ENCODE measurements around the gene COL5A1.

The COL5A1 gene

DNA sequence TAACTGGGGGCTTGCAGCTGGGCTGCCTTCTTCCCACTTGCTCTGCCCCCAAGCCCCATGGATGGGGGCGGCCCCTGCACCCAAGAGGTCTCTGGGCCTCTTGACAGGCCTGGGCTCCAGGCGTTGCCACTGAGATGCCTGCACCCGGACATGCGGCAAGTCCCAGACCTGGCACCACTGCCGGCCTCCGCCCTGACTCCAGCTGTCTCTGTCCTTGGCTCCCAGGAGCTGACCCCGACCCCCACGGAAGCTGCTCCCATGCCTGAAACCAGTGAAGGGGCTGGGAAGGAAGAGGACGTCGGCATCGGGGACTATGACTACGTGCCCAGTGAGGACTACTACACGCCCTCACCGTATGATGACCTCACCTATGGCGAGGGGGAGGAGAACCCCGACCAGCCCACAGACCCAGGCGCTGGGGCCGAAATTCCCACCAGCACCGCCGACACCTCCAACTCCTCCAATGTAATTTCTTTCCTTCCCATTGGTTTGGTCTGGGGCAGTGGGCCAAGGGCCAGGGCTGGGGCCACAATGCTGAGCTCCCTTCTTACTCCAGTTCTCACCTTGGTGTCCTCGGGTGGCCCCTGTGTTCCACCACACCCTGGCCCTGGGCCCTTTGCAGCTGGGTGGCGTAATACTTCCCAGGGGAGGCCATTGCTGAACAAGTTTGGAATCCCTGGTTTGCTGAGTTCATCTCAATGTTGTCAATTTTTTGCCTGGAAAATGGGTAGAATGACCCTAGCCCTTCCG lies 88.6 kb downstream of the COL5A1 start:
- no peak for DNase-seq

DNA sequence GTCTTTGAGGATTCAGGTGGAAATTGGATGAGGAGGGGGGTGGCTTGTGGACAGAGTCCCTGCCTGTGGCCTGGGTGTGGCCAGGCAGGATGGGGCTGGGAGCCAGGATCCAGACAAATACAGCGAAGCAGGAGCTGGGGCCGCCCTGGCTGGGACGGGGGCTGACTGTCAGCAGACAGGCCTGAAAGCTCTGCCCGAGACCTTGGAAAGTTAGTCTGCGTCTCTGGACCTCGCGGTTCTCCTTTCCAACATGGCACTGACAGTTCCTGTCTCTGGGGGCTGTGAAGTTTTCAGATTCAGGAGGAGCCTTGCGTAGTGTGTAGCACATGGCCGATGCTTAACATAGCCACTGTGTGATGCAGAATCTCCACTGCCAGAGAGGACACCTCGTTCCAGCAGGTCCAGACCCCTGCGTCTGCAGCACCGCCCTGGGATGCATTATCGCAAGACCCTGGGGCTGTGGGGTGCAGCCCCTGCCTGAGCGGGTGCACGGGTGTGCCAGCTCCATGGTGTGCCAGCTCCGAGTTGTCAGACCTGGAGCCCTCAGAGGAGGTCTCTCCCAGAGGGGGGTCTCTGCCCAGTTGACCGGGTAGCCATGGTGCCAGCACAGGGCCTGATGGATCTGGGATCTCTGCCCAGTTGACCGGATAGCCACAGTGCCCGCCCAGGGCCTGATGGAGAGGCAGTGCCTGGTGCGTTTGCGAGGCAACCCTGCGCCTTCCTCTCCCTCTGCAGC lies 89.3 kb downstream of the COL5A1 start:
- no peak for DNase-seq

DNA sequence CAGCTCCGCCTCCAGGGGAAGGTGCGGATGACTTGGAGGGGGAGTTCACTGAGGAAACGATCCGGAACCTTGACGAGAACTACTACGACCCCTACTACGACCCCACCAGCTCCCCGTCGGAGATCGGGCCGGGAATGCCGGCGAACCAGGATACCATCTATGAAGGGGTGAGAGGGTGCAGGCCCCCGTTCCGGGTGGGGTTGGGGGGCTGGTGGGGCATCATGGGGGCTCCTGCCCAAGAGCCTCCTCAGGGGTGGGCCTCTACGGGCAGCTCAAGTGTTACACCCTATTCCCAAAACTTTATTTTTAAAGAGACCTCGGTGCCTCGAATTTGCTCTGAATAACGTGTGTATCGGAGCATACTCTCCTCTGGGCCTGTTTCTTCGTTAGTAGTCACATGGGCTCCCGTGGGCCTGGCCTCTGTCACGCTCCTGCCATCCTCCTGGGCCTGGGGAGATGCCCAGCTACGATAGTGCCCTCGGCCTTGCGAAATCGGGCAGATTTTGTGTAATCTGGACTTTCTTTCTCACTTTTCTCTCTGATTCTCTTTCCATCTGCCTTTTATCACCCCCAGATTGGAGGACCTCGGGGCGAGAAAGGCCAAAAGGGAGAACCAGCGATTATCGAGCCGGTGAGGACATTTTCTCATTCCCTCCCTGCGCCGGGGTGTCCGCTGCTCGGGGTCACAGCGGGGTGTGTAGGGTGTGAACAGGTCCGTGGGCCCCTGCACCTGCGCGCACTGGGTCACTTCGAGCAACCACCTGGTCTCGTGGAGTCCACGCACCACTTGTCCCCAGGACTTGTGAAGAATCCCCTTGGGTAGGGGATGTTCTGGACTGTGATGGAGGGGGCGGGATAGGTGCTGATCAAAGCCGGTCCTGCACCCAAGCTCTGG lies 90.1 kb downstream of the COL5A1 start:
- DNase-seq, result no peak

DNA sequence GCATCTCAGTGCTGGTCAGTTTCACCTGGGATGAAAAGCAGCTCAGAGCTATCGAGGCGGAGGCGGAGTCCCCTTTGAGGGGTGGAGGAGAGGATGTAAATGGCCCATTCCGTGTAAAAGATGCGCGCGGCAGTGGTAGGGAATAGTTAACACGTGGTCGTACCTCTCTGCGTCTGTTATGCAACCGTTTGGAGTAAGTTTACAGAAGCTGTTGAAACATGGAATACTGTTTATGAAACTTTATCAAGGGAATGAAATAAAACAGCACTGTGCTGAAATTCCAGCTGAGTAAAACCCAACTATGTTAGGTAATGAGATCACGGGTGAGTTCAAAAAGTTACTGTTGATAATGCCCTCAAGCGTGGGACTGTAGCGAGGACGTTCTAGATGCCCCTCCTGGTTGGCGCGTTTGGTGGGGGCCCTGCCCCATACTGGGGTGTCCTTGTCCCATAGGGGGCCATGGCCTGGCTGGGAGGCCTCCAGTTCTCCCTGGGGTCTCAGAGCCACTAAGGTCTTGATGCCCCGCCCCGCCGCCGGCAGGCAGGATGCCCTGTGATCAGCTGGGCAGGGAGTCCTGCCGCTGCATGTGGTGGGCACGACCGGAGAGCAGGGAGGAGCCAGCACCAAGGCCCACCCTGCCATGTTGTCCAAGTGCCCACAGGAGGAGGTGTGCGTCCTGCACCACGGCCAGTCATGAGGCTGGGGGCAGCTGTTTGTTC lies 90.9 kb downstream of the COL5A1 start:
- DNase-seq, result no peak

DNA sequence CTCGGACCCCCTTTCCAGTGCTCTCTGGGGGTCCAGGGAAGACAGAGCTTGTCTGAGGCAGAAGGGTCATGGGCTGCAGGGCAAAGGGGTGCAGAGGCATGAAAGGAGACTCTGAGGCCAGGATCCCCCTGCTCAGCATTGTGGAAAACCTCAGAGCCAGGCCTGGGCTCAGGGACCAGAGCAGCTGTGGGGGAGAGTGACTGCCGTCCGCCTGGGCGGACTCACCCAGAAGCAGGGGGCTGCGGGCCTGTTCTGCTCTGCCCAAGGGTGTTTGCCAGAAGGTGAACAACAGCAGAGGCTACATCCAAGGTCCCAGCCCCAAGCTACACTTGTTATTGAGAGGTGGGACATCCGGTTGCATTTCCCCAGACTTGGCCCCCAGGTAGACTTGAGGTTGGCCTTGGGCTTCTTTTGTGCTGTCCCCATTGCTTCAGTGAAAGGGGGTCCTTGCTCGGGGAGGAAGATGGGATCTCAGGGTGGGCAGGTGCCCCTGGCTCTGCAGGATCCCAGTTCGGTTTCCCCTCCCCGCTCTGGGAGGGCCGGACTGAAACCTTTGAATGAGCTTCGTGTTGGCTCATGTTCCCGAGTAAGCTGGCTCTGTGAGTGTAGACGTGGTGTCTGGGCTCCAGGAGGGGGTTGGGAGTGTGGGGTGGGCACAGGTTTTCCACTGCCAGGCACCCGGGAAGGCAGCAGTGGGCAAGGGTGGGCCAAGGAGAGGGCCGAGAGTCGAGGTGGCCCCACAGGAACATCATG lies 92.1 kb downstream of the COL5A1 start:
- DNase-seq, result no peak

DNA sequence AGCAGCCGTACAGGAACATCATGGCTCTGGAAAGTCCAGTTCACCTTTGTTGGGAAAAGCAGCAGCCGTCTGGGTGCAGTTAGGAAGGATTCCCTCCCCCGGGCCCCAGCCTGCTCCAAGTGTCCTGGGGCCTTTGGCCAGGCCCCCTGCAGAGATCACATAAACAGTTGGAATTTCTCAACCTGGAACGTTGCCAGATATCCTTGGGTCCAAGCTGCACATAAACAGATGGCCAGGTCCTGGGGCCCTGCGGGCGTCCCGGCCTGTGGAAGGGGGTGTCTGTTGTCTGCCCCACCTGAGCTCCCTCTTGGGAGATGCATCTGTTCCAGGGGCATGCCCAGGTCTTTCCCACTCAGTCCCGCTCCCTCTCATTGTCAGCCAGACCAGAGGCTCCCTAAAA lies 92.7 kb downstream of the COL5A1 start:
- DNase-seq, result no peak

DNA sequence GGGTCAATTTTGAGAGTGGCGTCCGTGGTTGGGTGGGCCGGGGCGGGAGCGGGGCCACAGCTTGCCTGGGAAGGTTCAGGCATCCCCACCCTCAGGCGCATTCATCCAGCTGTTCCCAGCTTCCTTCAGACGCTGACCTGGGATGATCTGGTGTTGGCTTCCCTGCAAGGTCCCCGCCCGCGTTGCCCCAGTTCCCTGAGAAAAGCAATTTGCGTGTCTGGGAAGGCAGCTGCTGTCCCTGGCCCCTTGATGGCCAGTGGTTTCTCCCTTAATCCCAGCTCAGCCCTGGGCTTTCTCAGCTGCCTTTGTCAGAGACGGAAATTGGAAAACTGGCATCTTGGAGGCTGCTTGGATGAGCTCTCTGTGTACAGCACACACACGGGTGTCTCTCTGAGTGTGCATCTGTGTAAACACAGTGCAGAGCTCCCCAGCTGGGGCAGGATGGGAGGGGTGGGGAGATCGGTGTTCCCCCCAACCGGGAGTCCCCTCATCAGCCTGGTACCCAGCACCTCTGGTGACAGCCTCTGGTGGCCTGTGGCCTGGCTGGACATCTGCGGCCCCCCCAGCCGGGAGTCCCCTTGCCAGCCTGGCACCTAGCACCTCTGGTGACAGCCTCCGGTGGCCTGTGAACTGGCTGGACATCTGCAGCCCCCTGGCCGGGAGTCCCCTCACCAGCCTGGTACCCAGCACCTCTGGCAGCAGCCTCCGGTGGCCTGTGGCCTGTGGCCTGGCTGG lies 94.0 kb downstream of the COL5A1 start:
- no peak for DNase-seq

DNA sequence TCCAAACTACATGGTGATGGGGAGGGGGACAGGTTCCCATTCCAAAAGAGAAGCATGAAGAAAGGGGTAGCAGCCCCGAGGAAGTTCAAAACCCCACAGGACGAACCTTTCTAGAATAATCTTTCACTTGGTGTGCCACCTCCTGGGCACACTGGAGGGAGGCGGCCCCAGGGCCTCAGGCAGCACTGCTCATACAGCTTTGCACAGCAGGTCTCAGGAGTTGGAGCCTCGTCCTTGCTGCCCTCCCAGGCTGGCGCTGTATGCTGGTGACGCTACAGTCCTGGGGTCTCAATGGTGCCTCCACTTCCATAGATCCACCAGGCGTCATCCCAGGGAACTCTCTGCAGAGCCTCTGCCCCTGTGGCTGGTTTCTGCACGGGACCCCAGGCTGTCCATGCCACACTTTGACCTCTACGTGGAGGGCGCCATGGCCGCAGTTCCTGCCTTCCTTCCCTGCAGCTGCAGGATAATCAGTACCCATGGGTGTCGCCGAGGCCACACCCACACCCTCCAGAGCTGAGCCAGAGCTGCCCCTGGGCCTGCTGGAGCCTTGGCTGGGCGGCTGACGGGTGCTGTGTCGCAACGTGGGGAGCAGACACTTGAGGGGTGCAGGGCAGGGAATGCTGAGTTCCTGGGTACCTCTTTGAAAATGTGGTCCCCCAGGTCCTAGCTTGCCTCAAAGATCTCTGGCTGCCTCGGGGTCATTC lies 95.3 kb downstream of the COL5A1 start:
- DNase-seq, result no peak

DNA sequence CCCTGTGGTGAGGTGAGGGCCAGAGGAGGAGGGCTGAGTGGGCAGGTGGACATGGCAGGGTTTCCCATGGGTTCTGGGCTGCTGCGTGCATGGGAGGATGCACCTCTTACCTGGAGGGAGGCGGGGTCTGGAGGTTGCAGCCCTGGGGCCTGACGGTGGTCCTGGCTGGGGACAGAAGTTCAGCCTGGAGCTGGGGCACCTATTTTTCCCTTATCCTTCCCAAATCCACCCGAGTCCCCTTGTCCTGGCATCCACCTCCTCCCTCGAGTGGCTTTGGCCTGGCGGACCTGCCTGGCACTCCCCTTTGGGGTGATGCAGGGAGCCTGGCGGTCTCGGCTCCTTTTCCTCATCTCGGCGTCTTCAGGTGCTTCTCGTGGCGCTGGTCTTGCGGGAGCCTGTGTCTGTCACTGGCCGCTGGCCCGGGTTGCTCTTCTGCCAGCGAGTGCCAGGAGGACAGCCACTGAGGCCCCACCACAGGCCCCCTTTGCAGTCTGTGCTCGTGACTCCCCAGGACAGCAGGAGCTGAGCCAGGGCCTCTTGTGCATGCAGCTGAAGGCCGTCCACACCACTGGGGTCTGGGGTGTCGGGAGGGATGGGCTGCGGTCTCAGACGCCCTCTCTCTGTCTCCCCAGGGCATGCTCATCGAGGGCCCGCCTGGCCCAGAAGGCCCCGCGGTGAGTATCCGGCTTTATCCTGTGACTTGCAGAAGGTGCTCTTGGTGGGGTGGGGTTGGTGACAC lies 96.4 kb downstream of the COL5A1 start:
- no peak for DNase-seq

DNA sequence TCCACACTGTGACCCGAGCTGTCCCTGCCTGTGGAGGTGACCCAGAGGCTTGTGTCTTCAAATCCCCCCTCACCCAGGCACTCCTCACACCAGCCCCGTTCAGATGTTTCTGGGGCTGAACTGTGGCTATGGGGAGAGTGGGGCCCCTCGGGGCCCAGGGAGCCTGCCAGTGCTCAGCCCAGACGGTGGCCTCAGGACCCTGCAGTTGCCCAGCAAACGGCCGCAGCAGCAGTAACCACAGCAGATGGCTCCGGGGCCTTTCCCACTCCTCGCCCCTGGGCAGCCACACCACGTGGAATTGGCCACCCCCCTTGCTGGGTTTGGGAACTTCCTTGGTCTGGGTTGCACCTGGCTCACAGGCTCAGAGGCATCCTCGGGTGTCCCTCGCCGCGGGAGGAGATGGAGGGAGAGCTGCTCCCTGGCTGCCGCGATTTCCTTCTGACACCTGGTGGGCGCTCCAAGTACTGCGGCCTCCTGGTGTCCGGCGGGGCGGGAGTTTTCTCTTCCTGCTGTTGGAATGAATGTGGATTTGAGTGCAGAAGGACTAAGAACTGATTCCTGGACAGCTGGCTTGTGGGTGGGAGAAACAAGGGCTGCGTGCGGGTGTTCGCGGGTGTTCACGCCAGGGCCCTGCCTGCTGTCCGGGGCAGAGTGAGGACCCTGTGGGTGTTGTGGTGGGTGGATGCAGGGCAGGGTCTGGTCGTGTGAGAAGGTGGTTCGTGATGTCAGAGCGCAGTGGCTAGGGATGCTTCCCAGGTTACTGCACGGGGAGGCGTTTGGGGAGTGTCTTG lies 97.5 kb downstream of the COL5A1 start:
- peak; percentile 19 for DNase-seq

DNA sequence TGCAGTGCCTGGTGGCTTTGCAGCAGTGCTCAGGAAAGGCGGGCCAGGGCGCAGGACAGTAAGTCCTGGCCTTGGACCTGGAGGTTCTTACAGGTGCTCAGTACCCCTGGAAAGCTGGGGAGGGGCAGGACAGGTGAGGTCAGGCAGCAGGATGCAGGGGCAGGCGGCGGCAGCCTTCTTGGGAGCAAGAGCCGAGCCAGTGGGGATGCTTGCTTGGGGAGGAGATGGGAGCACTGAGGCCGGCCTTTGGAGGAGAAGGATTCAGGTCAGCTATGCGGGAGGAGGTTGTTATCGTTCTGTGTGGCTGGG lies 98.0 kb downstream of the COL5A1 start:
- no peak for DNase-seq

DNA sequence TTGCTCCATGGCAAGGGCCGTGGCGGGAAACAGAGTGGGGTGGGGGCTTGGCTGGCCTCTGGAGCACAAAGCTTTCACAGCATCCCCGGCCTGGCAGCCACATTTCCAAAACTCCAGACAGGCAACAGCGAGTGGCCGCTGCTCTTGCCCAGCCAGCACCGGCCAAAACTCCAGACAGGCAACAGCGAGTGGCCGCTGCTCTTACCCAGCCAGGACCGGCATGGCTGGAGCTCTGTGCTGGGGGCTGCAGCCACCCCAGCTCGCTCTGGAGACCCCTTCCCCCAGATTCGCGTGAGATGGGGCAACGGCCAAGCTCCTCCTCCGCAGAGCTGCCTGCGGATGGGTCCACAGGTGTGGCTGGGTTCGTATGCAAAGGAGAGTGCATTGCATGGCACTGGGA lies 98.5 kb downstream of the COL5A1 start:
- no peak for DNase-seq

DNA sequence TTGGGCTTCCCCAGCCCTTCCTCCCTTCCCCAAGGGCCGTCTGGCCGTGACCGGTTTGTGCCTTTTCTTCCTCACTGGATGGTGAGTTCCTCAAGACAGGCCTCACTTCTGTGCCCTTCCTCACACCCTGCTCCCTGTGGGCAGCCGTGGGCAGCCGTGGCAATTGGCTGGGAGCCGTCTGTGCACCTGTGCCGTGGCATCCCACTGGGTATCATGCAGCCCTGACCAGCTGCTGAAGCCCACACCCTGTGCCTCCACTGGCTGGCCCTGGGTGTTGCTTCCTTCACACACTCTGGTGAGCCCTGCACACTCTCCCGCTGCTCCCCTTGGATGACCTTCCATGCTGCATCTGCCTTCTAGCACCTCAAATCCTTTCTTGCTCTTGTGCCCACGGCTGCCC lies 100.2 kb downstream of the COL5A1 start:
- no peak for DNase-seq

DNA sequence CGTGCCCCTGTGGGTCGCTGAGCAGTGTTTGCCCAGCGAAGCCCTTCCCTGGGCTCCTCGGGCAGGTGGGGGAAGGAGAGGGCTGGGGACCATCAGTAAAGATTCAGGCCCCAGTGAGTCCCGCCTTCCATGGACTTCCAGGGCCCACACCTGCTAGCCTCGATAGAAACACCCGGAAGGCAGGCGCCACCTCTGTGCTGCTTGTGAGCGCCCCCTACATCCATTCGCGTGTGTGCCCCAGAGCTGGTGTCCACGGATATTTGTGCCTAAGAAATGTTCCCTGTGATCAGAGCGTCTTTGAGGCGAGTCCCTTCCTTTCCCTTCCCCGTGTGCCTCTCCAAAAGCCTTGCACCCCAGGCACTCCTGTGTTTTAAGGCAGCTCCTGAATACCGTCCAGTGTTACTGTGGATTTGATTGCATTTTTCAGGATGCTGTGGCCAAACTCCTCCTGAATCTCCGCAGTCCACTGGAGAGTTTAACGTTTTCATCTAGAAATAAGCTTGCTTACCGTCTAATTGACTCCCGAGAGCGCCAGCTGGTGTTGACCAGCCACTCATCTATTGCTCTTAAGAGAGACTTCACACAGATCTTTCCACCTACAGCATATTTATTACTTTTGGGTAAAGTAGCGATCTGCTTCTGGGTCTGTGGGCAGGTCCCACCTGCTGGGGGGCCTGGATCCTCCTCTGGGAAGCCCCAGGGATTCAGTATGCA lies 101.4 kb downstream of the COL5A1 start:
- DNase-seq, result no peak

DNA sequence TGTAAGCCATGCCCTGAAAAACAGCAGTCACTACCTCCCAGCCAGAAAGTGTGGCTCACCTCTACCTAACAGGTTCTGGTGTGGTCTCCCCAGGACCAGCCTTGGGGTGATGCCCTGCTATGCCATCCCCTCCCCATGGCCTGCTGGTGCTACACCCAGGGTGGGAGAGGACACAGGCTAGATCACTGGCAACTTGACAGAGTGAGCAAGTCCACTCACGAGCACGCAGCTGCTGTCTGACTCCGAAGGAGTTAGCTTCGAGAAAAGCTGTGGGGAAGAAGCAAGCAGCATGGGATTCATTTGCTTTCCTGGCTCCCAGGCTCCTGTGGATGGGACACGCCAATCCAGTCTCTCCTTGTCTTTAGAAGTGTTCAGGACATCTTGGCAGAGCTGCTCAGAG lies 102.2 kb downstream of the COL5A1 start:
- DNase-seq, result no peak

DNA sequence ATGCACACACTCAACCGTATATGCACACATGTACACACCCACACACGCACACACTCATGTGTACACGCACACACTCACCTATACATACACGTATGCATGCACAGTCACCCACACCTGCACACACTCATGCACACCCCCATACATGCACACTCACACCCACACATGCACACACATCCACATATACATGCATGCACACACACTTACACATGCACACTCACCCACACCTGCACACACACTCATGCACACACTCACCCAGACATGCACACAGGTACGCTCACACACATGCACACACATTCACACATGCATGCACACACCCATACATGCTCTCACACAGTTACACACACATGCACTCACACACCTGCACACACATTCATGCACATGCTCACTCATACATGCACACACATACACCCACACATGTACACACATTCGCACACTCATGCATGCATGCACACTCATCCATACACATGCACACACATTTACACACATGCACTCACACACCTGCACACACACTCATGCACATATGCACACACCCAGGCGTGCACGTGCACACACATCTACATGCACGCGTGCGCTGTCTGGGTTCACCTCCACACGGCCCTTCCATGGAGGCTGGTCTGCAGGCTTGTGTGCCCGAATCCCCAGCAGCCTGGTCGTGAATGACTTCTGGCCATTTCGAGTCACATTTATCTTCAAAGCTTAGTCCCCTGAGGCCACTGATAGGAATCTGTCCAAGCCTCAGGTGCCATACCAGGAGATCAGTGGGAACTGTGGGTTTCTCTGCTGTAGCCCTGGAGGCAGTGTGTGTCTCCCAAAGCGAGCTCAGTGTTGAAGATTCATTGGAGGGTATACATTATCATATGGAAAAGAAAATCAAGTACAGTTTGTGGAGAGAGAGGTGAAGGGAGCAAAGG lies 103.0 kb downstream of the COL5A1 start:
- no peak for DNase-seq

DNA sequence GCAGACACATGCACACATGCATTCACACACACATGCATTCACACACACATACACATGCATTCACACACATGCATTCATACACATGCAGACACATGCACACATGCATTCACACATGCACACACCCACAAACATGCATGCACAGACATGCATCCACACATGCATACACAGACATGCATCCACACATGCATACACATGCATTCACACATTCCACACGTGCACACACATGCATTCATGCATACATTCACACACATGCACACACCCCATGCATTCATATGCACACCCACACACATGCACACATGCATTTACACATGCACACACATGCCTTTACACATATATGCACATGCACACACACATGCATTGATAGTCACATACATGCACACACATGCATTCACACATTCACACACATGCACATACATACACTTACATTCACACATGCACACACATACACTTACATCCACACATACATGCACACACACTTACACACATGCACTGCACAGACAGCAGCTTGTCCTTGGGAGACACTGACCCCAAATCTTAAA lies 106.4 kb downstream of the COL5A1 start:
- no peak for DNase-seq
